Stimulated activated CD8-positive, alpha-beta memory T cell treated with anti-CD3 and anti-CD28 coated beads, Interleukin-2, amount 100 ng/mL, for 48 hours (primary cell): ENCODE measurements around the gene ATP2C2.
"Not testable (repeated sequence)": the region's sequence is repeated elsewhere in the genome, so short reads cannot be mapped to it uniquely, and the experiment has no call there.

Source experiments
- DNase-seq, 2 donors: peaks; one replicate each; pipeline ENCODE4 v3.0.0-alpha.2; 2020; ENCODE audit warnings: low read depth in 2 of 2

ATP2C2 gene

GRCh38 chr16:84451010-84451676 is 82.8 kb downstream of the ATP2C2 start:
- not testable (repeated sequence) for DNase-seq

- DNase-seq: no peak
These were observed 83.4 kb downstream of the ATP2C2 start for GRCh38 chr16:84451781-84452180.

GRCh38 chr16:84453061-84453752 is 84.9 kb downstream of the ATP2C2 start:
- no peak for DNase-seq

- DNase-seq: no peak
These were observed 86.3 kb downstream of the ATP2C2 start for GRCh38 chr16:84454611-84455010.

GRCh38 chr16:84455031-84455430 is 86.7 kb downstream of the ATP2C2 start:
- no peak for DNase-seq

GRCh38 chr16:84458606-84459532 is 90.5 kb downstream of the ATP2C2 start:
- no peak for DNase-seq

- DNase-seq: no peak
These were observed 91.2 kb downstream of the ATP2C2 start for GRCh38 chr16:84459533-84459894.

GRCh38 chr16:84459941-84460405 is 91.6 kb downstream of the ATP2C2 start:
- DNase-seq: no peak

- DNase-seq: no peak
These were observed 92.2 kb downstream of the ATP2C2 start for GRCh38 chr16:84460406-84461028.

- DNase-seq: no peak
These were observed 92.7 kb downstream of the ATP2C2 start for GRCh38 chr16:84461029-84461412.

- DNase-seq: no peak
These were observed 93.3 kb downstream of the ATP2C2 start for GRCh38 chr16:84461413-84462295.

GRCh38 chr16:84462296-84463210 is 94.2 kb downstream of the ATP2C2 start:
- DNase-seq: no peak

GRCh38 chr16:84463221-84463620 is 94.9 kb downstream of the ATP2C2 start:
- DNase-seq: no peak

GRCh38 chr16:84464116-84464515 is 95.8 kb downstream of the ATP2C2 start:
- no peak for DNase-seq

GRCh38 chr16:84465154-84465553 is 96.8 kb downstream of the ATP2C2 start:
- no peak for DNase-seq

- DNase-seq: no peak
These were observed 98.4 kb downstream of the ATP2C2 start for GRCh38 chr16:84466692-84467091.

- no peak for DNase-seq
These were observed 98.9 kb downstream of the ATP2C2 start for GRCh38 chr16:84467256-84467655.

- DNase-seq: no peak
These were observed 99.4 kb downstream of the ATP2C2 start for GRCh38 chr16:84467709-84468108.

- DNase-seq: no peak
These were observed 103.0 kb downstream of the ATP2C2 start for GRCh38 chr16:84471316-84471715.

GRCh38 chr16:84471966-84472365 is 103.6 kb downstream of the ATP2C2 start:
- DNase-seq: no peak
